ENCODE results near the gene BRF1. TPM values are rescaled to one million over a fixed set of nuclear protein-coding genes. Genes with fewer than 3 reads are reported as not detected.

The BRF1 gene
- total RNA-seq, 4 donors from 2014 or later = 37.9 to 102 (median 52.5) TPM

DNA sequence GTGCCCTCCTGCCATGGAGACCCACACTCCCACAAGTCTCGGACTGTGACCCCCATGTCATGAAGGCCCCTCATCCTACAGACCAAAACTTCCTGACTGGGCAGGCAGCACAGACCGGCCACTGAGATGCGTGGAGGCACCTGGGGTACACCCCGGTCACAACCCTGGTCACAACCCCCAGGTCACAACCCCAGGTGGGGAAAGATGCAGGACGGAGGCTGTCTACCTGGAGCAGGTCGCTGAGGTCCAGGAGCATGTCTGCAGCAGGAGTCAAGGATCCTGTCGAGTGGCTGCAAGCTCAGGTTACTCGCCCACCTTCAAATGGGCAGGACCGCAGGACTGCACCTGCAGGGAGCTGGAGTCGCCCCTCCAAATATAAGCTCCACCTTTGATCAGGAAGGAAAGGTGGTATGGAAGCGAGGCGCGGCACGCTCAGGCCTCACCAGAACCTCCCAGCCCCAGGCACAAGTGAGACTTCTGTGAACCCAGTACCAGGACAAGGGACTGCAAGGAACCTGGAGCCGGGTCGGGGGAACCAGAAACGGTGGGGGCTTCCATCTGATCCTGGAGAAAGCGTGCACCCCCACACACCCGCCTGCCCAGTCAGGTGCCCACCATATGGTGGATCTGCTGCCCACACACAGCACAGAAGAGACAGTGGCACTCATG, 44.4 kb downstream of the BRF1 start:
- Histone ChIP-seq H3K9me3 (no peaks in the 10 kb centered on the region), H3K4me1 (no peaks in the 10 kb centered on the region), H3K27ac (no peak overlapping the region), H3K36me3 (peaks cover 50% of the 10 kb centered on the region), H3K27me3 (no peaks in the 10 kb centered on the region), H3K4me3 (no peak overlapping the region)
- 94% methylated on average over 14 of the region's 19 CpGs for WGBS
- no peak for TF ChIP-seq POLR2A (IDR thresholded peaks at IDR 0.05)
- TF ChIP-seq, protein P1, sequence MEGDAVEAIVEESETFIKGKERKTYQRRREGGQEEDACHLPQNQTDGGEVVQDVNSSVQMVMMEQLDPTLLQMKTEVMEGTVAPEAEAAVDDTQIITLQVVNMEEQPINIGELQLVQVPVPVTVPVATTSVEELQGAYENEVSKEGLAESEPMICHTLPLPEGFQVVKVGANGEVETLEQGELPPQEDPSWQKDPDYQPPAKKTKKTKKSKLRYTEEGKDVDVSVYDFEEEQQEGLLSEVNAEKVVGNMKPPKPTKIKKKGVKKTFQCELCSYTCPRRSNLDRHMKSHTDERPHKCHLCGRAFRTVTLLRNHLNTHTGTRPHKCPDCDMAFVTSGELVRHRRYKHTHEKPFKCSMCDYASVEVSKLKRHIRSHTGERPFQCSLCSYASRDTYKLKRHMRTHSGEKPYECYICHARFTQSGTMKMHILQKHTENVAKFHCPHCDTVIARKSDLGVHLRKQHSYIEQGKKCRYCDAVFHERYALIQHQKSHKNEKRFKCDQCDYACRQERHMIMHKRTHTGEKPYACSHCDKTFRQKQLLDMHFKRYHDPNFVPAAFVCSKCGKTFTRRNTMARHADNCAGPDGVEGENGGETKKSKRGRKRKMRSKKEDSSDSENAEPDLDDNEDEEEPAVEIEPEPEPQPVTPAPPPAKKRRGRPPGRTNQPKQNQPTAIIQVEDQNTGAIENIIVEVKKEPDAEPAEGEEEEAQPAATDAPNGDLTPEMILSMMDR (IDR thresholded peaks at IDR 0.05) = no peak
- TF ChIP-seq EP300 (IDR thresholded peaks at IDR 0.05) = no peak
- TF ChIP-seq POLR2AphosphoS5 (IDR thresholded peaks at IDR 0.05) = no peak
- no peak for DNase-seq (ENCODE audit: low spot score in 2 of 2)

DNA sequence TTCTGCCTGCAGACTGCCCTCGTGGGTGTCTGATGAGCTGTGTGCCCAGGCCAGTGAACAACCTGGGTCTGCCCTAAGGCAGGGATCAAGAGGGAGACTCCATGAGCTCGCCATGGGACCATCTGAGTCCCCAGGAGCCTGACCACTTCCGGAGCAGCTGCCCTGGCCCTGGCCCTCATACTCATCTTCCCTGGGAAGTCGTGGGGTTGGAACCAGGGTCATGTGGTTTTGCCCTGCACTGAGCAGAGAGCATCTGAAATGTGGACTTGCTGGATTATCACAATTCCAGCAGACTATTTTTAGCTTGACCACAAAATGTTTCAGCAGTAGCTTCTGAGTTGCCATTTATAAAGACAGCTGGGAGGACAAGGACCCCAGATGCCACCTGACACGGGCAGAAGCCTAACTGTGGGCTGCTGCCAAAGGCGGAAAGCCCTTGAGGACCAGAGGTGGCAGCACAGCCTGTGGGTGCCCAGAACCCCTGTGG, 45.7 kb downstream of the BRF1 start:
- Histone ChIP-seq H3K36me3 (peaks cover 51% of the 10 kb centered on the region), H3K4me3 (no peak overlapping the region), H3K27me3 (no peaks in the 10 kb centered on the region), H3K9me3 (no peaks in the 10 kb centered on the region), H3K27ac (no peak overlapping the region), H3K4me1 (no peaks in the 10 kb centered on the region)
- WGBS = 75% methylated on average over 2 of the region's 6 CpGs
- TF ChIP-seq POLR2A (IDR thresholded peaks at IDR 0.05) (no peak), EP300 (IDR thresholded peaks at IDR 0.05) (no peak), POLR2AphosphoS5 (IDR thresholded peaks at IDR 0.05) (no peak)
- TF ChIP-seq, protein P1 (IDR thresholded peaks at IDR 0.05) = no peak
- no peak for DNase-seq (ENCODE audit: low spot score in 2 of 2)

DNA sequence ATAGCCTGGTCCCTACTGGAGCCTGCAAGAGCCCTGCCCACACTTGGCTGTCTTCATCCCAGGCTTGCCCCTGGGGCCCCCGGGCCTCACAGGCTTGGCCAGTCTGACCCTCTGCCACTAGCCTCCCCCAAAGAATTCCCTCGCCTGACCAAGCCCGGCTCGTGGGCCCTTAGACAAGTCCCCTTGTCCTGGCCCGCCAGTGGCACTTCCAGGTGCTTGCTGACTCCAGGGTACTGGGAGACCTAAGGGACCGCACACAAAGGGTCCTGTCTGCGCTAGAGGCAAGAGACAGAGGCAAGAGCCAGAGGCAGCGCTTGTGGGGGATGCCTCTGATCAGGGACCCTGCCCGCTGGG, 47.5 kb downstream of the BRF1 start:
- TF ChIP-seq POLR2A (IDR thresholded peaks at IDR 0.05) (no peak), EP300 (IDR thresholded peaks at IDR 0.05) (no peak), POLR2AphosphoS5 (IDR thresholded peaks at IDR 0.05) (no peak)
- TF ChIP-seq, protein P1 (IDR thresholded peaks at IDR 0.05) = no peak
- Histone ChIP-seq H3K27ac (no peak overlapping the region), H3K9me3 (no peaks in the 10 kb centered on the region), H3K4me1 (peaks cover 9% of the 10 kb centered on the region), H3K36me3 (peaks cover 54% of the 10 kb centered on the region), H3K4me3 (no peak overlapping the region), H3K27me3 (no peaks in the 10 kb centered on the region)
- WGBS = 87% methylated on average over 5 of the region's 9 CpGs
- no peak for DNase-seq (ENCODE audit: low spot score in 2 of 2)

DNA sequence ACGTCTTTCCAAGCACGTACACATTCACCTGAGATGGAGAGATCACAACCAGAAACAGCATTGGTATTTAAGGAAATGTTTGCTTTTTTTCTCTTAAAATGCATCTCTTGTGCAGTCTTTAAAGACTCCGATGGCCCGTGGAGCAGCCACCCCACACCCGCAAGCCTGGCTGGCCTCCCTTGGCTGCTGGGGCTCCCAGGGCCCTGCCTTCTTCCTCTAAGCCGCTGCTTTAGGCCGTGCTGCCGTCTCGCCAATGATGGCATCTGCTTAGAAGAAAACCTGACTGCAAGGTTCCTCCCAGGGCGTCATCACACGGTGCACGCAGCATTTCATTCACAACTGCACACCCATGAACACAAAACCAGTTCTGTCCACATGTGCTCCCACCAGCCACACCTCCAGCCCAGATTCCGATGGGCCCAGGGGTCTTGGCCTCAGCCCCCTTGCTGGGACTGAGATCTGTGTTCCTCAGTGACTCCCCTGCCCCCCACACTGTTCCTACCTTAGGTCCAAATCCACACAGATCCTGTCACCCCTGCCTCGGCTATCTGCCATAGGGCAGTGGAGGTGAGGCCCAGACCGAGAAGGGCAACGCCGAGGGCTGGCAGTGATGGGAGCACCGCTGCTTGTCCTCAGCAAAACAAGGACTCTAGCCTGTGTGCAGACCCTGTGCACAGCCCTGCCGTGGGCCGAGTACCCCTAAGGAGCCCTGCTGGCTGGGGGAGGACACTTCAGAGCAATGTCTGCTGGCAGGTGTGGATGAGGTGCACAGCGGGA, 48.1 kb downstream of the BRF1 start:
- peaks cover 54% of the 10 kb centered on the region for H3K36me3 ChIP-seq
- no peaks in the 10 kb centered on the region for H3K27me3 ChIP-seq
- no peak for DNase-seq (ENCODE audit: low spot score in 2 of 2)
- no peak overlapping the region for H3K4me3 ChIP-seq
- TF ChIP-seq POLR2A (IDR thresholded peaks at IDR 0.05) = no peak
- no peak for TF ChIP-seq POLR2AphosphoS5 (IDR thresholded peaks at IDR 0.05)
- TF ChIP-seq, protein P1 (IDR thresholded peaks at IDR 0.05) = no peak
- TF ChIP-seq EP300 (IDR thresholded peaks at IDR 0.05) = no peak
- WGBS = 81% methylated on average over 21 of the region's 21 CpGs
- H3K27ac ChIP-seq = no peak overlapping the region
- no peaks in the 10 kb centered on the region for H3K9me3 ChIP-seq
- peaks cover 14% of the 10 kb centered on the region for H3K4me1 ChIP-seq

DNA sequence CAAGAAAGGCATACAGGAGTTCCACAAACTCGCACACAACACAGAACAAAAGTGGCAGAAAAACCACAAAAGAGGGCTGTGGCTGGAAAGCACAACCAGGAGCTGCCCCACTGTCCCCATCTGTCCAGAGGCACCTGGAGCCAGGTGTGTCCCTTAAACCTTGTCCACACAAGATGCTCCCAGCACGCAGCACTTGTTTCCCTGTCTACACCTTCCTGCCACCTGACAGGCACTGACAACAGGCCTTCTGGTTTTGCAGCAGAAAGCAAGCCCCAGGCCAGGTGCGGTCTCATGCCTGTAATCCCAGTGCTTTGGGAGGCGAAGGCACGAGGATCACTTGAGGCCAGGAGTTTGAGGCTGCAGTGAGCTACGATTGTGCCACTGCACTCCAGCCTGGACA, 48.9 kb downstream of the BRF1 start:
- Histone ChIP-seq H3K4me1 (peaks cover 18% of the 10 kb centered on the region), H3K36me3 (peaks cover 54% of the 10 kb centered on the region), H3K27ac (no peak overlapping the region), H3K4me3 (no peak overlapping the region), H3K27me3 (no peaks in the 10 kb centered on the region), H3K9me3 (no peaks in the 10 kb centered on the region)
- TF ChIP-seq, protein P1 (IDR thresholded peaks at IDR 0.05) = no peak
- TF ChIP-seq POLR2AphosphoS5 (IDR thresholded peaks at IDR 0.05) = no peak
- TF ChIP-seq EP300 (IDR thresholded peaks at IDR 0.05) = no peak
- TF ChIP-seq POLR2A (IDR thresholded peaks at IDR 0.05) = no peak
- WGBS = 89% methylated on average over 6 of the region's 6 CpGs
- no peak for DNase-seq (ENCODE audit: low spot score in 2 of 2)

Data from suprapubic skin (tissue), 4 donors.